ENCODE results near the gene MACROD2. TPM values are rescaled to one million over a fixed set of nuclear protein-coding genes. Genes with fewer than 3 reads are reported as not detected.
A peak's percentile ranks its signal among the peaks of the same experiment; 100 is the strongest.

The MACROD2 gene
- total RNA-seq, 4 donors from 2014 or later = 8.7 to 17.8 (median 10.8) TPM

GRCh38 chr20:14937021-14937420 lies 941.7 kb downstream of the MACROD2 start:
- DNase-seq = no peak
- no peak for TF ChIP-seq POLR2A (IDR thresholded peaks at IDR 0.05)
- TF ChIP-seq CTCF (IDR thresholded peaks at IDR 0.05) = no peak
- intact Hi-C loops (cut with DNase I) = no loop called here
- 93 to 94% methylated on average over 3 of the region's 3 CpGs for WGBS, 2 donors
- Histone ChIP-seq H3K36me3 (no peaks in the 10 kb centered on the region), H3K9me3 (no peaks in the 10 kb centered on the region), H3K4me3 (replicated peaks in 1 of 3) (no peak overlapping the region), H3K27ac (no peak overlapping the region), H3K4me1 (no peaks in the 10 kb centered on the region), H3K27me3 (no peaks in the 10 kb centered on the region)

GRCh38 chr20:14937846-14938245 lies 942.5 kb downstream of the MACROD2 start:
- DNase-seq = no peak
- no peaks in the 10 kb centered on the region for H3K9me3 ChIP-seq
- no peak overlapping the region for H3K27ac ChIP-seq
- no peaks in the 10 kb centered on the region for H3K4me1 ChIP-seq
- 93 to 95% methylated on average over 2 of the region's 2 CpGs for WGBS, 2 donors
- H3K27me3 ChIP-seq = no peaks in the 10 kb centered on the region
- TF ChIP-seq POLR2A (IDR thresholded peaks at IDR 0.05) = no peak
- no peak for TF ChIP-seq CTCF (IDR thresholded peaks at IDR 0.05)
- intact Hi-C loops (cut with DNase I) = no loop called here
- no peak overlapping the region for H3K4me3 ChIP-seq (replicated peaks in 1 of 3)
- no peaks in the 10 kb centered on the region for H3K36me3 ChIP-seq

GRCh38 chr20:14947536-14947935 lies 952.2 kb downstream of the MACROD2 start:
- TF ChIP-seq POLR2A (IDR thresholded peaks at IDR 0.05) = no peak
- no peak for TF ChIP-seq CTCF (IDR thresholded peaks at IDR 0.05)
- Histone ChIP-seq H3K27ac (no peak overlapping the region), H3K27me3 (no peaks in the 10 kb centered on the region), H3K4me3 (replicated peaks in 1 of 3) (no peak overlapping the region), H3K9me3 (no peaks in the 10 kb centered on the region), H3K36me3 (no peaks in the 10 kb centered on the region), H3K4me1 (no peaks in the 10 kb centered on the region)
- intact Hi-C loops (cut with DNase I) = no loop called here
- 83 to 85% methylated on average over 1 of the region's 1 CpG for whole genome bisulfite sequencing, 2 donors
- no peak for DNase-seq

- Histone ChIP-seq H3K27me3 (no peaks in the 10 kb centered on the region), H3K36me3 (no peaks in the 10 kb centered on the region), H3K27ac (no peak overlapping the region), H3K4me1 (no peaks in the 10 kb centered on the region), H3K4me3 (replicated peaks in 1 of 3) (no peak overlapping the region), H3K9me3 (no peaks in the 10 kb centered on the region)
- 77 to 80% methylated on average over 1 of the region's 1 CpG for WGBS, 2 donors
- TF ChIP-seq CTCF (IDR thresholded peaks at IDR 0.05) = no peak
- no peak for TF ChIP-seq POLR2A (IDR thresholded peaks at IDR 0.05)
- DNase-seq = no peak
- intact Hi-C loops (cut with DNase I) = no loop called here
Measured at GRCh38 chr20:14947946-14948345, 952.6 kb downstream of the MACROD2 start.

GRCh38 chr20:14948416-14948815 lies 953.1 kb downstream of the MACROD2 start:
- DNase-seq = peak in 1 of 2 donors; percentile 7
- H3K27ac ChIP-seq = no peak overlapping the region

More at GRCh38 chr20:14948416-14948815, 953.1 kb downstream of the MACROD2 start:
- Histone ChIP-seq H3K36me3 (no peaks in the 10 kb centered on the region), H3K9me3 (no peaks in the 10 kb centered on the region), H3K4me1 (no peaks in the 10 kb centered on the region), H3K4me3 (replicated peaks in 1 of 3) (no peak overlapping the region), H3K27me3 (no peaks in the 10 kb centered on the region)
- 81 to 82% methylated on average over 3 of the region's 3 CpGs for WGBS, 2 donors
- intact Hi-C loops (cut with DNase I) = no loop called here
- TF ChIP-seq POLR2A (IDR thresholded peaks at IDR 0.05) (no peak), CTCF (IDR thresholded peaks at IDR 0.05) (peak in 4 of 6 experiments; percentile 13 to 27 (median 20))
